ENCODE measurements around the gene PSMB9. TPM values are rescaled to one million over a fixed set of nuclear protein-coding genes. Genes with fewer than 3 reads are reported as not detected.
A peak's percentile ranks its signal among the peaks of the same experiment; 100 is the strongest.

The PSMB9 gene
- total and polyA plus RNA-seq, 7 donors = 10.2 to 233 (median 23.2) TPM

GRCh38 chr6:32882879-32883250, 28.9 kb downstream of the PSMB9 start:
- H3K4me3 ChIP-seq = no peak overlapping the region
- no peak for TF ChIP-seq POLR2A (IDR thresholded peaks at IDR 0.05)
- no peak for TF ChIP-seq POLR2AphosphoS5 (IDR thresholded peaks at IDR 0.05)
- no peak for TF ChIP-seq EP300 (IDR thresholded peaks at IDR 0.05)
- no peak for TF ChIP-seq CTCF (IDR thresholded peaks at IDR 0.05)
- no peak for DNase-seq
- H3K36me3 ChIP-seq = no peaks in the 10 kb centered on the region
- no peak overlapping the region for H3K27ac ChIP-seq
- H3K27me3 ChIP-seq = peaks cover 0 to 8% (median 0%) of the 10 kb centered on the region in 3 donors
- intact Hi-C loops (cut with DNase I) = no loop called here
- H3K4me1 ChIP-seq = peaks cover 0 to 22% (median 20%) of the 10 kb centered on the region in 4 donors
- 23 to 37% methylated on average over 1 of the region's 1 CpG for WGBS, 2 donors
- H3K9me3 ChIP-seq = no peaks in the 10 kb centered on the region

- Histone ChIP-seq H3K4me1 (peaks cover 0 to 22% (median 20%) of the 10 kb centered on the region in 4 donors), H3K27ac (no peak overlapping the region), H3K27me3 (peaks cover 0 to 8% (median 0%) of the 10 kb centered on the region in 3 donors), H3K36me3 (no peaks in the 10 kb centered on the region), H3K4me3 (no peak overlapping the region), H3K9me3 (no peaks in the 10 kb centered on the region)
- no peak for TF ChIP-seq CTCF (IDR thresholded peaks at IDR 0.05)
- TF ChIP-seq POLR2AphosphoS5 (IDR thresholded peaks at IDR 0.05) = peak in 1 of 4 donors; percentile 40
- WGBS, 2 donors = 68 to 75% methylated on average over 5 of the region's 5 CpGs
- intact Hi-C loops (cut with DNase I) = loop anchor here (2.0 kb wide), 1 partner anchor 101 kb away; no protein-coding TSS in a partner anchor
- DNase-seq = peak; percentile 70
Measured at GRCh38 chr6:32883789-32884188, 29.8 kb downstream of the PSMB9 start.

- TF ChIP-seq POLR2A (IDR thresholded peaks at IDR 0.05) (no peak), POLR2AphosphoS5 (IDR thresholded peaks at IDR 0.05) (no peak), EP300 (IDR thresholded peaks at IDR 0.05) (no peak), CTCF (IDR thresholded peaks at IDR 0.05) (peak; percentile 25 to 66 (median 56))
- DNase-seq = no peak
- Histone ChIP-seq H3K9me3 (no peaks in the 10 kb centered on the region), H3K27me3 (no peaks in the 10 kb centered on the region), H3K4me1 (peaks cover 0 to 22% (median 20%) of the 10 kb centered on the region in 4 donors), H3K27ac (peak overlapping the region in 3 of 4 donors; percentile 49 to 74 (median 67)), H3K36me3 (no peaks in the 10 kb centered on the region), H3K4me3 (no peak overlapping the region)
- 36 to 55% methylated on average over 4 of the region's 4 CpGs for WGBS, 2 donors
- intact Hi-C loops (cut with DNase I) = loop anchor here (1.0 to 2.0 kb wide), 3 partner anchors 48 to 99 kb away; partner anchors contain the start of gene HLA-DMA
Measured at GRCh38 chr6:32885698-32886286, 31.8 kb downstream of the PSMB9 start.

- Histone ChIP-seq H3K36me3 (no peaks in the 10 kb centered on the region), H3K4me1 (peaks cover 0 to 22% (median 20%) of the 10 kb centered on the region in 4 donors), H3K27me3 (no peaks in the 10 kb centered on the region), H3K4me3 (no peak overlapping the region), H3K9me3 (no peaks in the 10 kb centered on the region), H3K27ac (peak overlapping the region in 3 of 4 donors; percentile 49 to 74 (median 67))
- intact Hi-C loops (cut with DNase I) = loop anchor here (2.0 kb wide), 1 partner anchor 66 kb away; the partner anchor contains the start of gene HLA-DMA
- WGBS, 2 donors = 43 to 63% methylated on average over 3 of the region's 3 CpGs
- DNase-seq = no peak
- TF ChIP-seq EP300 (IDR thresholded peaks at IDR 0.05) (no peak), POLR2AphosphoS5 (IDR thresholded peaks at IDR 0.05) (peak in 2 of 4 donors; percentile 36 to 45), POLR2A (IDR thresholded peaks at IDR 0.05) (no peak), CTCF (IDR thresholded peaks at IDR 0.05) (no peak)
Measured at GRCh38 chr6:32886681-32887383, 32.8 kb downstream of the PSMB9 start.

Data from sigmoid colon (tissue), 7 donors.